ENCODE data around the gene AUTS2. TPM values are rescaled to one million over a fixed set of nuclear protein-coding genes. Genes with fewer than 3 reads are reported as not detected.

Gene AUTS2
- total RNA-seq, 1 donor from 2014 or later, result 80.6 TPM

DNA sequence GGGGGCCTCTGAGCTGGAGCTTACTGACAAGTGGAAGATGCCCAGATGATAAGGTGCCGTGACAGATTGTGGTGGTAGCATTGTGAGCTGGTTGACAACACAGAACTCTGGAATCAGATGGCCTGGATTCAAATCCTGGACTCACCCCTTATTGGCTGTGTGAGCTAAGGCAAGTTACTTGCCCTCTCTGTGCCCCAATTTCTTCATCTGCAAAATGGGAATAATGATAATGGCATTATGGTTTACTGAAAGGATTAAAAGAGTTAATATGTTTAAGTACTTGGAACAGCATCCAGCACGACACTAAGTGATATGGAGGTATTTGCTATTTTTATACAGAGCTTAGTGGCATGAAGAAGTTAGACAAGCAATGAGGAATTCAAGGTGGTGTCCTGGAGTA lies 1067.7 kb downstream of the AUTS2 start:
- H3K36me3 Mint-ChIP-seq (ENCODE audit: unreplicated experiment), result peaks cover 5% of the 10 kb centered on the region
- TF ChIP-seq, protein P1, sequence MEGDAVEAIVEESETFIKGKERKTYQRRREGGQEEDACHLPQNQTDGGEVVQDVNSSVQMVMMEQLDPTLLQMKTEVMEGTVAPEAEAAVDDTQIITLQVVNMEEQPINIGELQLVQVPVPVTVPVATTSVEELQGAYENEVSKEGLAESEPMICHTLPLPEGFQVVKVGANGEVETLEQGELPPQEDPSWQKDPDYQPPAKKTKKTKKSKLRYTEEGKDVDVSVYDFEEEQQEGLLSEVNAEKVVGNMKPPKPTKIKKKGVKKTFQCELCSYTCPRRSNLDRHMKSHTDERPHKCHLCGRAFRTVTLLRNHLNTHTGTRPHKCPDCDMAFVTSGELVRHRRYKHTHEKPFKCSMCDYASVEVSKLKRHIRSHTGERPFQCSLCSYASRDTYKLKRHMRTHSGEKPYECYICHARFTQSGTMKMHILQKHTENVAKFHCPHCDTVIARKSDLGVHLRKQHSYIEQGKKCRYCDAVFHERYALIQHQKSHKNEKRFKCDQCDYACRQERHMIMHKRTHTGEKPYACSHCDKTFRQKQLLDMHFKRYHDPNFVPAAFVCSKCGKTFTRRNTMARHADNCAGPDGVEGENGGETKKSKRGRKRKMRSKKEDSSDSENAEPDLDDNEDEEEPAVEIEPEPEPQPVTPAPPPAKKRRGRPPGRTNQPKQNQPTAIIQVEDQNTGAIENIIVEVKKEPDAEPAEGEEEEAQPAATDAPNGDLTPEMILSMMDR (IDR thresholded peaks at IDR 0.05), result no peak
- no peak overlapping the region for H3K27ac Mint-ChIP-seq (ENCODE audit: unreplicated experiment)
- no peak overlapping the region for H3K4me3 Mint-ChIP-seq (ENCODE audit: unreplicated experiment)
- no peaks in the 10 kb centered on the region for H3K27me3 Mint-ChIP-seq (ENCODE audit: unreplicated experiment)
- H3K9me3 Mint-ChIP-seq (ENCODE audit: unreplicated experiment), result no peaks in the 10 kb centered on the region
- DNase-seq (ENCODE audit: extremely low spot score, unreplicated experiment), result no peak
- no peaks in the 10 kb centered on the region for H3K4me1 Mint-ChIP-seq (ENCODE audit: unreplicated experiment)

DNA sequence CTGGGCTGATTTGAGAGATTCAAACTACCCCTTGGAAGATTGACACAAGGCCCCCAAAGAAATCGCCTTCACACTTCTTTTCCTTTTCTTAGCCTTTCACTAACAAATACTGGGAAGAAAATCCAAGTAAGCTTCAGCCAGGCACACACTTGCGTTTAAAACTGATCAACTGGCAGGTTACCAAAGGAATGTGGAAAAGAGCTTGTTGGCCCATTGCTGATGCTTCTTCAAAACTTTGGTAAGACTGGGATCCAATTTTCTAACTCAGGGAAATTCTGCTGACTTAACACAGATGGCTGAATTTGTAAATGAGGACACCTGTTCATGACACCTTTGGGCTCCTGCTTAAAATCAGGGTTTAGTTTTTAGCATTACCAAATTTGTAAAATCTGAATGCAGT lies 1069.1 kb downstream of the AUTS2 start:
- TF ChIP-seq, protein P1 (IDR thresholded peaks at IDR 0.05), result no peak
- no peak for DNase-seq (ENCODE audit: extremely low spot score, unreplicated experiment)
- no peaks in the 10 kb centered on the region for H3K4me1 Mint-ChIP-seq (ENCODE audit: unreplicated experiment)
- H3K4me3 Mint-ChIP-seq (ENCODE audit: unreplicated experiment), result no peak overlapping the region
- H3K36me3 Mint-ChIP-seq (ENCODE audit: unreplicated experiment), result peaks cover 5% of the 10 kb centered on the region
- no peaks in the 10 kb centered on the region for H3K27me3 Mint-ChIP-seq (ENCODE audit: unreplicated experiment)
- H3K27ac Mint-ChIP-seq (ENCODE audit: unreplicated experiment), result no peak overlapping the region
- no peaks in the 10 kb centered on the region for H3K9me3 Mint-ChIP-seq (ENCODE audit: unreplicated experiment)

DNA sequence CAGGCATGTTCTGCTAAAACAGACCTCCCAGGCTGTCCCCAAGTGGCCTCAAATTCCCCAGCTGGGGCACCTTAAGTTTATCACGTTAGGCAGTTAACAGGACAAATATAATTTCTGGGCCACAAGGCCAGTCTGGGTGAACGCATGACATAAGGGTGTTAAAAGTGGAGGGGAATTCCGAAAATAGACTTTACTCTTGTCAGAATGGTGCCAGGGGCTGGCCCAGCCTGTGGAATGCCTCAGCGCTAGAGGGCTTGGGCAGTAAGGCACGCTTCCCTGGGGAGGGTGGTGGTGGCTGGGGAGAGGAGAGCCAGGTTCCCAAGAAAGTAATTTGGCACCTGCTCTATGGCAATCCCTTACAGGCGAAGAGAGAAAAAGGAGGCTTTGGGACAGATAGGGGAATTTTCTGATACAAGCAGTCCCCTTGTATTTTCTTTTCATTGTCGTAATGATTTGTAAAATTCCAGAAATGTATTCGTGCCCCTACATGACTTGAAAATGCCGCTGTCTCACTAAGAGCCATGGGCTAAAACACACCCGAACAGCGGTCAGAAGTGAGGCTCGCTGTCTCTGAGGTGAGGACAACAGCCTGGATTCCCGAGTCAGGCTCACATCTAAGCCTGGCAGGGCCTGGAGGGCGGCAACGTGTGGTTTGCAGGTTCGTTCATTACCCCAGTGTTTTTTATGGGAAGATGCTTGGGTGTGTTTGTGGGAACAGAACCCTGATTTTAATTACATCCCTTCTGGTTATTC lies 1070.5 kb downstream of the AUTS2 start:
- H3K27me3 Mint-ChIP-seq (ENCODE audit: unreplicated experiment), result no peaks in the 10 kb centered on the region
- H3K4me1 Mint-ChIP-seq (ENCODE audit: unreplicated experiment), result no peaks in the 10 kb centered on the region
- no peak overlapping the region for H3K4me3 Mint-ChIP-seq (ENCODE audit: unreplicated experiment)
- H3K9me3 Mint-ChIP-seq (ENCODE audit: unreplicated experiment), result no peaks in the 10 kb centered on the region
- DNase-seq (ENCODE audit: extremely low spot score, unreplicated experiment), result no peak
- TF ChIP-seq, protein P1 (IDR thresholded peaks at IDR 0.05), result no peak
- H3K27ac Mint-ChIP-seq (ENCODE audit: unreplicated experiment), result no peak overlapping the region
- H3K36me3 Mint-ChIP-seq (ENCODE audit: unreplicated experiment), result peaks cover 5% of the 10 kb centered on the region

DNA sequence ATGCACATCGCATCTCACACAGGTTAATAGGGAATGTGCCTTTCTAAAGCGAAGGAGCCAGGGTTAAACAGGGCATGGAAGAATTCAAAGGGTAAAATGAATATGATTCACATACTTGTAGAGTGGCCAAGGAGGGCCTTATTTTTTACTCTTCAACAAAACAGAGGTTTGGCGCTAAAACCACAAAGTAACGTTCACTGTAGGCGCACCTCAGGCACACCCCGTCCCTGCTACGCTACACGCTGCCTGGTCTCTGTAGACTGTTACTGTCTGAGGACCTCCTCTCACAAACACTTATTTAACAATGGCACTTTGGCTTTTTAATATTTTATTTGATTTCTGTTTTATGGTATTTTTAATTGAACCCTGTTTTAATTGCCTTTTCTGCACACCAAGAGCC lies 1071.6 kb downstream of the AUTS2 start:
- no peaks in the 10 kb centered on the region for H3K9me3 Mint-ChIP-seq (ENCODE audit: unreplicated experiment)
- H3K4me3 Mint-ChIP-seq (ENCODE audit: unreplicated experiment), result no peak overlapping the region
- TF ChIP-seq, protein P1 (IDR thresholded peaks at IDR 0.05), result no peak
- no peaks in the 10 kb centered on the region for H3K4me1 Mint-ChIP-seq (ENCODE audit: unreplicated experiment)
- no peak for DNase-seq (ENCODE audit: extremely low spot score, unreplicated experiment)
- peaks cover 5% of the 10 kb centered on the region for H3K36me3 Mint-ChIP-seq (ENCODE audit: unreplicated experiment)
- no peaks in the 10 kb centered on the region for H3K27me3 Mint-ChIP-seq (ENCODE audit: unreplicated experiment)
- no peak overlapping the region for H3K27ac Mint-ChIP-seq (ENCODE audit: unreplicated experiment)

DNA sequence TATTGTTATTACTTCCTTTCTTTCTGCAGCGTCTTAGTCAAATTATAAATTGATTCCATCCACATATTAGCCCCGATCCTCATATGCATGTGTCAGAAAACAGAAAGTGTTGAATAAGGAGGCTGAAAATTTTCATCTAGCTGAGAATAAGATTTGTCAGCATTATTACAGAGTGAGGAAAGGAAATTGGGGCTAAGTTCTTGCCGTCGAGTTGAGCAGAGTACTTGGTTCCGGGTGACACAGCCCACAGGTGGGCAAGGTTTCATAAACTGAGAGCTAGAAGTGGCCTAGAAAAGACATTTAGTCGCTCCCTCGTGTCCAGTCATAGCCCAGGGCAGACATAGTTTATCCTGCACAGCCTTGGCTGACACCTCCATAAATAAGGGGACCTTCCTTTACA lies 1072.0 kb downstream of the AUTS2 start:
- no peaks in the 10 kb centered on the region for H3K9me3 Mint-ChIP-seq (ENCODE audit: unreplicated experiment)
- TF ChIP-seq, protein P1 (IDR thresholded peaks at IDR 0.05), result no peak
- peaks cover 5% of the 10 kb centered on the region for H3K36me3 Mint-ChIP-seq (ENCODE audit: unreplicated experiment)
- no peak for DNase-seq (ENCODE audit: extremely low spot score, unreplicated experiment)
- no peaks in the 10 kb centered on the region for H3K4me1 Mint-ChIP-seq (ENCODE audit: unreplicated experiment)
- H3K27me3 Mint-ChIP-seq (ENCODE audit: unreplicated experiment), result no peaks in the 10 kb centered on the region
- H3K27ac Mint-ChIP-seq (ENCODE audit: unreplicated experiment), result no peak overlapping the region
- H3K4me3 Mint-ChIP-seq (ENCODE audit: unreplicated experiment), result no peak overlapping the region
